BJ (cell line): Measurements from ENCODE around the gene ERGIC1. TPM values are rescaled to one million over a fixed set of nuclear protein-coding genes. Genes with fewer than 3 reads are reported as not detected.

Source experiments
- CTCF ChIA-PET: fragments of 350-600 bp; formaldehyde crosslinking; extraction: SDS; loops from one replicate; lab custom pipeline; 2021; ENCODE audit warnings: antibody characterized with exemption, inconsistent platforms; lab: Yijun Ruan, JAX
- POLR2A ChIA-PET: fragments of 300-600 bp; sonication (Branson Sonifier 250); formaldehyde crosslinking; extraction: SDS; loops from one replicate; lab custom pipeline; 2021; ENCODE audit warnings: antibody characterized with exemption; lab: Charles Lee
- DNase-seq: peaks from one replicate; pipeline ENCODE4 v3.0.0-alpha.2; 2011; ENCODE audit warnings: low read depth
- H3K27me3 ChIP-seq: 2 replicates; pipeline ENCODE4 v1.6.0; 2011; ENCODE audit warnings: low read length; ENCODE audit not compliant: control insufficient read depth, insufficient read depth
- H3K36me3 ChIP-seq: 2 replicates; pipeline ENCODE4 v1.5.1; 2011; ENCODE audit warnings: low read length; ENCODE audit not compliant: control insufficient read depth, insufficient read depth
- H3K4me3 ChIP-seq: 2 replicates; pipeline ENCODE4 v1.5.1; 2011; ENCODE audit warnings: low read depth, mild to moderate bottlenecking, control low read depth, low read length
- CTCF ChIP-seq: IDR thresholded peaks from 2 replicates; pipeline ENCODE4 v1.5.1; 2011; ENCODE audit warnings: low read depth, mild to moderate bottlenecking, control low read depth, inconsistent platforms, low read length, moderate library complexity; ENCODE audit not compliant: insufficient read depth
- polyA plus RNA-seq: library from polyadenylated mRNA; depleted of rRNA; stranded (reverse); fragments of >200 nt; gene quantifications from 2 replicates; pipeline ENCODE4 v1.2.3, GENCODE V29; 2011

ERGIC1 gene
- polyA plus RNA-seq, 1 experiment, result 216 TPM

- H3K36me3 ChIP-seq, result peaks cover 2% of the 10 kb centered on the region
- POLR2A ChIA-PET, result no interaction called here
- H3K27me3 ChIP-seq, result no peaks in the 10 kb centered on the region
- CTCF ChIA-PET, result interaction anchor here (1.2 kb wide), 1 partner anchor 186 kb away, joined by 3 read pairs; no protein-coding TSS in a partner anchor
- no peak for TF ChIP-seq CTCF
- DNase-seq, result no peak
- H3K4me3 ChIP-seq, result no peak overlapping the region
These were observed 51.7 kb downstream of the ERGIC1 start for GRCh38 chr5:172885597-172886340.

GRCh38 chr5:172886476-172886875, 52.4 kb downstream of the ERGIC1 start:
- CTCF ChIA-PET, result interaction anchor here (1.2 to 2.2 kb wide), 2 partner anchors 114 to 186 kb away, joined by 3 to 7 read pairs; no protein-coding TSS in a partner anchor
- no peak for DNase-seq
- POLR2A ChIA-PET, result no interaction called here
- H3K27me3 ChIP-seq, result no peaks in the 10 kb centered on the region
- no peak overlapping the region for H3K4me3 ChIP-seq
- TF ChIP-seq CTCF, result no peak
- H3K36me3 ChIP-seq, result peaks cover 4% of the 10 kb centered on the region

- ChIA-PET CTCF (interaction anchor here (1.2 to 2.2 kb wide), 3 partner anchors 11 to 187 kb away, joined by 3 to 7 read pairs (median 6); no protein-coding TSS in a partner anchor), POLR2A (interaction anchor here (0.6 to 0.9 kb wide), 3 partner anchors 47 to 117 kb away, joined by 3 to 4 read pairs (median 3); no protein-coding TSS in a partner anchor)
- Histone ChIP-seq H3K36me3 (peaks cover 4% of the 10 kb centered on the region), H3K27me3 (no peaks in the 10 kb centered on the region), H3K4me3 (no peak overlapping the region)
- TF ChIP-seq CTCF, result no peak
- DNase-seq, result no peak
These were observed 53.0 kb downstream of the ERGIC1 start for GRCh38 chr5:172886974-172887501.

- POLR2A ChIA-PET, result interaction anchor here (0.6 to 1.2 kb wide), 3 partner anchors 10 to 117 kb away, joined by 3 to 5 read pairs (median 3); no protein-coding TSS in a partner anchor
- peaks cover 4% of the 10 kb centered on the region for H3K36me3 ChIP-seq
- H3K27me3 ChIP-seq, result no peaks in the 10 kb centered on the region
- TF ChIP-seq CTCF, result no peak
- CTCF ChIA-PET, result interaction anchor here (1.3 to 2.2 kb wide), 2 partner anchors 10 to 115 kb away, joined by 6 to 7 read pairs; no protein-coding TSS in a partner anchor
- no peak for DNase-seq
- H3K4me3 ChIP-seq, result no peak overlapping the region
These were observed 53.6 kb downstream of the ERGIC1 start for GRCh38 chr5:172887692-172888091.

GRCh38 chr5:172890659-172891058, 56.6 kb downstream of the ERGIC1 start:
- ChIA-PET POLR2A (no interaction called here), CTCF (no interaction called here)
- H3K36me3 ChIP-seq, result peaks cover 4% of the 10 kb centered on the region
- no peaks in the 10 kb centered on the region for H3K27me3 ChIP-seq
- no peak for DNase-seq
- H3K4me3 ChIP-seq, result no peak overlapping the region
- TF ChIP-seq CTCF, result no peak
